Retinal pigment epithelial cell (primary cell): Measurements from ENCODE around the gene XXYLT1.

Source experiments
- DNase-seq: peaks from one replicate; pipeline ENCODE4 v3.0.0-alpha.2; 2010; ENCODE audit warnings: low read depth
- H3K4me3 ChIP-seq: 2 replicates; pipeline ENCODE4 v1.5.1; 2011; ENCODE audit warnings: mild to moderate bottlenecking, low read length, control low read depth, moderate library complexity
- CTCF ChIP-seq: conservative IDR thresholded peaks from 2 replicates; pipeline ENCODE4 v1.5.1; 2011; ENCODE audit warnings: low read depth, low read length, control low read depth, inconsistent platforms

Gene XXYLT1

GRCh38 chr3:195162033-195162669, 108.8 kb downstream of the XXYLT1 start:
- TF ChIP-seq CTCF, result no peak
- no peak overlapping the region for H3K4me3 ChIP-seq

GRCh38 chr3:195160908-195161434, 110.0 kb downstream of the XXYLT1 start:
- no peak for DNase-seq
- TF ChIP-seq CTCF, result no peak

More at GRCh38 chr3:195162033-195162669, 108.8 kb downstream of the XXYLT1 start:
- DNase-seq, result no peak

GRCh38 chr3:195160257-195160898, 110.6 kb downstream of the XXYLT1 start:
- no peak overlapping the region for H3K4me3 ChIP-seq
- TF ChIP-seq CTCF, result no peak
- no peak for DNase-seq

More at GRCh38 chr3:195160908-195161434, 110.0 kb downstream of the XXYLT1 start:
- H3K4me3 ChIP-seq, result no peak overlapping the region

- H3K4me3 ChIP-seq, result no peak overlapping the region
- no peak for DNase-seq
- TF ChIP-seq CTCF, result no peak
Observed at GRCh38 chr3:195159814-195160165, 111.2 kb downstream of the XXYLT1 start.

- TF ChIP-seq CTCF, result no peak
- no peak for DNase-seq
- H3K4me3 ChIP-seq, result no peak overlapping the region
Observed at GRCh38 chr3:195159117-195159813, 111.7 kb downstream of the XXYLT1 start.

- H3K4me3 ChIP-seq, result no peak overlapping the region
- TF ChIP-seq CTCF, result no peak
- DNase-seq, result no peak
Observed at GRCh38 chr3:195156286-195156890, 114.6 kb downstream of the XXYLT1 start.
